Transverse colon (tissue), 4 donors: Measurements from ENCODE around the gene LGR6. TPM values are rescaled to one million over a fixed set of nuclear protein-coding genes. Genes with fewer than 3 reads are reported as not detected.

ENCODE experiments used
- DNase-seq: peaks from one replicate; pipeline ENCODE4 v3.0.0-alpha.2; 2019
- H3K27ac ChIP-seq, 4 donors: fragments of 200-600 bp; sonication (generic); 2 replicates each; pipeline ENCODE4 v1.5.1; 2016 to 2018; ENCODE audit warnings: inconsistent platforms in 4 of 4
- H3K27me3 ChIP-seq: fragments of 200-600 bp; sonication (generic); 2 replicates; pipeline ENCODE4 v1.5.1; 2017; ENCODE audit warnings: inconsistent platforms
- H3K36me3 ChIP-seq, 4 donors: fragments of 200-600 bp; sonication (generic); 2 replicates each; pipeline ENCODE4 v1.5.1; 2017 to 2019; ENCODE audit warnings: inconsistent platforms in 4 of 4
- H3K4me1 ChIP-seq, 4 donors: fragments of 200-600 bp; sonication (generic); 2 replicates each; pipeline ENCODE4 v1.5.1; 2017 to 2020; ENCODE audit warnings: inconsistent platforms in 4 of 4
- H3K4me3 ChIP-seq, 4 donors: fragments of 200-600 bp; sonication (generic); 1 replicate in 1 of 4; 2 replicates in 3 of 4; pipeline versions ENCODE4 v1.5.1 to v1.6.1; 2017 to 2019; ENCODE audit warnings: inconsistent platforms in 4 of 4
- H3K9me3 ChIP-seq, 2 donors: fragments of 200-600 bp; sonication (generic); 2 replicates each; pipeline ENCODE4 v1.5.1; 2017 to 2019; ENCODE audit warnings: inconsistent platforms in 2 of 2
- EP300 ChIP-seq: sonication (generic); formaldehyde crosslinking; IDR thresholded peaks from one replicate; pipeline ENCODE4 v1.6.1; 2017; ENCODE audit warnings: antibody characterized with exemption, low read depth
- POLR2A ChIP-seq: fragments of 450-650 bp; IDR thresholded peaks from one replicate; pipeline ENCODE4 v1.6.1; 2016; ENCODE audit warnings: antibody characterized with exemption, mild to moderate bottlenecking, moderate library complexity
- POLR2AphosphoS5 ChIP-seq, 3 donors: sonication (generic); formaldehyde crosslinking; IDR thresholded peaks; one replicate each; pipeline ENCODE4 v1.6.1; 2016; ENCODE audit warnings: antibody characterized with exemption in 3 of 3
- WGBS, 2 donors: methylation state at CpG; one replicate each; pipeline ENCODE4 v1.1.5; 2018; ENCODE audit warnings: low coverage in 1 of 2; 5-methylcytosine and 5-hydroxymethylcytosine counted together
- in situ Hi-C, 4 donors: fragments of 200-750 bp; cut with MboI; loops; one replicate each; pipeline versions ENCODE4 v1.15.0 to v1.15.1; 2017; ENCODE audit warnings: low sequenced_read_pairs in 3 of 4, low pct_ligation_motif_present in 1 of 4, low pct_unique_long_range_greater_than_20kb in 1 of 4
- intact Hi-C: fragments of 100-400 bp; cut with DNase I; formaldehyde crosslinking; loops from one replicate; pipeline ENCODE4 v1.15.1; 2023; ENCODE audit warnings: low total_unique reads
- total RNA-seq, 4 donors: library from RNA; depleted of rRNA; stranded (reverse); fragments of >200 nt; gene quantifications; one replicate each; pipeline ENCODE4 v1.1.0, GENCODE V29; 2016
- TF ChIP-seq, protein P1 (sequence below), 5 experiments: fragments of 200-600 bp in 3 of 5; fragments of 450-650 bp in 2 of 5; sonication (generic) in 3 of 5; IDR thresholded peaks; 1 replicate in 2 of 5; 2 replicates in 3 of 5; pipeline ENCODE4 v1.5.1; 2016 to 2017; ENCODE audit warnings: antibody characterized with exemption in 5 of 5, inconsistent platforms in 3 of 5, mild to moderate bottlenecking in 2 of 5, moderate library complexity in 1 of 5

The LGR6 gene
- total RNA-seq, 4 donors from 2014 or later = 0.41 to 1.6 TPM; not detected in 2

DNA sequence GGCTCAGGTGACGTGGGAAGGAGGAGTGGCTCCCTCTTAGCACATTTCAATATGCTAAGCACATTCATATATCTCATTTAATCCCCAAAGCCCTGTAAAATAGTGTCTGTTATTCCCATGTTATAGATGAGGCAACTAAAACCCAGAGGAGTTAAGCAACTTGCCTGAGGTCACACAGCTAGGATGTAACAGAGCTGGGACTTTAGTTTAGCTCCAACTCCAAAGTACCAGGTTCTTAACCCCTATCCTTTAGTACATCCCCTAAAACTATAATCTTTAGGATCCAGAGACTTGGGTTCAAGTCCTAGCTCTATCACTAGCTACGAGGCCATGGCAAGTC, 48.5 kb downstream of the LGR6 start:
- H3K4me1 ChIP-seq = no peaks in the 10 kb centered on the region
- in situ Hi-C loops = no loop called here
- H3K4me3 ChIP-seq = no peak overlapping the region
- no peak for DNase-seq
- no peaks in the 10 kb centered on the region for H3K9me3 ChIP-seq
- 84% methylated on average over 2 of the region's 2 CpGs; no CpG with 5 or more reads in 1 of the 2 donors for WGBS, 2 donors
- no peak overlapping the region for H3K27ac ChIP-seq
- intact Hi-C loops = no loop called here
- no peaks in the 10 kb centered on the region for H3K36me3 ChIP-seq
- TF ChIP-seq, protein P1, sequence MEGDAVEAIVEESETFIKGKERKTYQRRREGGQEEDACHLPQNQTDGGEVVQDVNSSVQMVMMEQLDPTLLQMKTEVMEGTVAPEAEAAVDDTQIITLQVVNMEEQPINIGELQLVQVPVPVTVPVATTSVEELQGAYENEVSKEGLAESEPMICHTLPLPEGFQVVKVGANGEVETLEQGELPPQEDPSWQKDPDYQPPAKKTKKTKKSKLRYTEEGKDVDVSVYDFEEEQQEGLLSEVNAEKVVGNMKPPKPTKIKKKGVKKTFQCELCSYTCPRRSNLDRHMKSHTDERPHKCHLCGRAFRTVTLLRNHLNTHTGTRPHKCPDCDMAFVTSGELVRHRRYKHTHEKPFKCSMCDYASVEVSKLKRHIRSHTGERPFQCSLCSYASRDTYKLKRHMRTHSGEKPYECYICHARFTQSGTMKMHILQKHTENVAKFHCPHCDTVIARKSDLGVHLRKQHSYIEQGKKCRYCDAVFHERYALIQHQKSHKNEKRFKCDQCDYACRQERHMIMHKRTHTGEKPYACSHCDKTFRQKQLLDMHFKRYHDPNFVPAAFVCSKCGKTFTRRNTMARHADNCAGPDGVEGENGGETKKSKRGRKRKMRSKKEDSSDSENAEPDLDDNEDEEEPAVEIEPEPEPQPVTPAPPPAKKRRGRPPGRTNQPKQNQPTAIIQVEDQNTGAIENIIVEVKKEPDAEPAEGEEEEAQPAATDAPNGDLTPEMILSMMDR (IDR thresholded peaks at IDR 0.05) = no peak
- TF ChIP-seq EP300 (no peak), POLR2A (no peak), POLR2AphosphoS5 (IDR thresholded peaks at IDR 0.05) (no peak)
- peaks cover 9% of the 10 kb centered on the region for H3K27me3 ChIP-seq

DNA sequence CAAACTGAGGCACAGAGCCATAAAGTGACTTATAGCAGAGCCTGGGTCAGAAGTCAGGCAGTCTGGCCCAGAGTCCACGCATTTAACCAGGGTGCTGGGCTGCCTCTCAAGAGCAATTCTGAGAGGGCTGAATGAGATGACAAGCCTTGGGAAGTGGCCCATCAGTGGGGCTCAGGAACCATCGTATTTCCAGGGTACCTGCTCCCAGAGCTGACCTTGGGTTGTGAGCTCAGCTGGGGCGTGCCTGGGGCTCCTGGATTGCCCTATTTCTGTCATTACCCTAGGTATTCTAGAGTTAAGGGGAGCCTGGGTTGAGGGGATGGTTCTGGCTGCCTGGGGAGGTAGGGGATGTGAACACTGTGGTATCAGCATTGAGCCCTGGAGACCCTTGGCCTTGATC, 49.4 kb downstream of the LGR6 start:
- Histone ChIP-seq H3K4me1 (no peaks in the 10 kb centered on the region), H3K36me3 (no peaks in the 10 kb centered on the region), H3K27me3 (peaks cover under 1% of the 10 kb centered on the region), H3K27ac (no peak overlapping the region), H3K9me3 (no peaks in the 10 kb centered on the region), H3K4me3 (no peak overlapping the region)
- WGBS, 2 donors = 82 to 100% methylated on average over 1 to 3 of the region's 3 CpGs
- DNase-seq = no peak
- no peak for TF ChIP-seq EP300
- TF ChIP-seq, protein P1 (IDR thresholded peaks at IDR 0.05) = no peak
- TF ChIP-seq POLR2AphosphoS5 (IDR thresholded peaks at IDR 0.05) = no peak
- TF ChIP-seq POLR2A = no peak
- intact Hi-C loops (no loop called here), in situ Hi-C loops (no loop called here)

DNA sequence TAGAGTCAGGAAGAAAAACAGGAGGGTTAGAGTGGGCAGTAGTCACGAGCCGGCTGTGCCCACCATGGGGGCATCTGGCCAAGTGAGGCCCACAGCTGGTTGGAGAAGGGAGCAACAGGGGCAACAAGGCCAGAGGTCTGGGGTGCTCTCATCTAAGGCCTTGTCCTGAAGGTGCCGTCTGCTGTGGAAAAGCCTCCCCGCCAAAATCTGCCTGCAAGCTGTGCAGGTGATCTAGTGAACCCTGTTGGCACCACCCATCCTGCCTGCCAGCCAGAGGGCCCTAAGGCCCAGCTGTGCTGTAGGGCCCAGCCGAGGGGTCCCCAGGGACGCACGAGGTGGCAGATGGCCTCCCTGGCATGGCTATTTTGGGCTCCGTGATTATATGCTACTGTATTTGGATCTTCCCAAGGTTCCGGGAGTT, 51.3 kb downstream of the LGR6 start:
- H3K4me1 ChIP-seq = no peaks in the 10 kb centered on the region
- no peaks in the 10 kb centered on the region for H3K36me3 ChIP-seq
- no peak for DNase-seq
- in situ Hi-C loops (no loop called here), intact Hi-C loops (no loop called here)
- no peak for TF ChIP-seq POLR2AphosphoS5 (IDR thresholded peaks at IDR 0.05)
- TF ChIP-seq, protein P1 (IDR thresholded peaks at IDR 0.05) = no peak
- TF ChIP-seq EP300 = no peak
- no peak for TF ChIP-seq POLR2A
- no peaks in the 10 kb centered on the region for H3K27me3 ChIP-seq
- H3K9me3 ChIP-seq = no peaks in the 10 kb centered on the region
- no peak overlapping the region for H3K27ac ChIP-seq
- 78 to 80% methylated on average over 2 to 9 of the region's 9 CpGs for WGBS, 2 donors
- no peak overlapping the region for H3K4me3 ChIP-seq

DNA sequence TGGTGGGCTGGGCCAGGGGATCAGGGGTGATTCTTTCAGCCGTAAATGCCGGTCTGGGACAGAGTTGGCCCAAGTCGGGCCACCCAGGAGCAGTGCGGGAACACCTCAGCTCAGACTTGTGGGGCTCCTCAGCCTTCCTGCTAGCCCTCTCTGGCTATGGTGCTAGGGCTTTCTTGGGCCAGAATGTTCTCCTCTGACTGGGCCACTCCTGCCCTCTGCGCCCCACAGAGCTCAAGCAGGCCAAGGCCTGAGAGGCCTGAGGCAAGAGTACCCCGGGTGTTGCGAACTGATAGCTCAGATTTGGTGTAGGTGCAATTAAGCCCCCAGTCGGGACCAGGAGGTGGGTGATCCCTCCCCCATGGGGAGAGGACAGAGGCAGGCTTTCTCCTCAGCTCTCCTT, 51.8 kb downstream of the LGR6 start:
- H3K4me1 ChIP-seq = no peaks in the 10 kb centered on the region
- H3K9me3 ChIP-seq = no peaks in the 10 kb centered on the region
- H3K27me3 ChIP-seq = no peaks in the 10 kb centered on the region
- no peak for TF ChIP-seq POLR2AphosphoS5 (IDR thresholded peaks at IDR 0.05)
- TF ChIP-seq, protein P1 (IDR thresholded peaks at IDR 0.05) = no peak
- TF ChIP-seq EP300 = no peak
- no peak for TF ChIP-seq POLR2A
- WGBS, 2 donors = 93% methylated on average over 8 of the region's 8 CpGs; no CpG with 5 or more reads in 1 of the 2 donors
- no peaks in the 10 kb centered on the region for H3K36me3 ChIP-seq
- intact Hi-C loops = no loop called here
- DNase-seq = no peak
- H3K27ac ChIP-seq = no peak overlapping the region
- in situ Hi-C loops = no loop called here
- no peak overlapping the region for H3K4me3 ChIP-seq
